Midbrain (tissue), 1 donor: Measurements from ENCODE around the gene ITGB7.
"Not testable (repeated sequence)": the region's sequence is repeated elsewhere in the genome, so short reads cannot be mapped to it uniquely, and the experiment has no call there.

Experiments
- DNase-seq: peaks from one replicate; lab custom pipeline; 2025; lab: John Stamatoyannopoulos, UW

Gene ITGB7

GRCh38 chr12:53178803-53179202, 28.2 kb downstream of the ITGB7 start:
- not testable (repeated sequence) for DNase-seq

GRCh38 chr12:53177447-53177846, 29.6 kb downstream of the ITGB7 start:
- DNase-seq: not testable (repeated sequence)

- no peak for DNase-seq
Measured at GRCh38 chr12:53176750-53177149, 30.3 kb downstream of the ITGB7 start.

DNA sequence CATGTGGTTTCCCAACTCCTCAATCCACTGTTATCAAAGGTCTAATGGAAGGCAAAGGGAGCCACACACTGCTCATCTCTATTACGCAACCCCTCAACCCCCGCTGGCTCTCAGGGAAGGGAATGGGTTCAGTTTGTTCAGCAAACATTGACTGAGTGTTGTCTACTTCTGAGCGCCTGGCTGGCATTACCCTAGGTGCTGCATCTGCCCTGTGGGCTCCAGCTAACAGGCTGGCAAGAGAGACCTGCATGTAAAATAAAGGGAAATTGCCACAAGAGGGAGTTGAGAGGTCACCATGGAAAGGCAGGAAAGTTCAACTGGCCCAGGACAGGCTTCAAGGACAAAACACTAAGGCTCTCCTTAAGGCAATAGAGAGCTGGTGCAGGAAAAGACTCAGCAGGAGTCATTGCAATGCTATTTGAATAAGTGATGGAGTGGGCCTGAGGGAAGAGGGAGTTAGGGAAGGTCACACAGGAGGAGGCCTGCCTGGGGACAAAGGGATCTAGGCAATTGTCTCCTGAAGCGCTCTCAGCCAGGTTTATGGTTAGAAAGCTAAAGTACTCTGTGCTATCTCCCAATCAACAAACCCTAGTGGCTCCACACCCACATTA, 32.1 kb downstream of the ITGB7 start:
- DNase-seq: no peak

GRCh38 chr12:53173085-53173715, 33.9 kb downstream of the ITGB7 start:
- no peak for DNase-seq

DNA sequence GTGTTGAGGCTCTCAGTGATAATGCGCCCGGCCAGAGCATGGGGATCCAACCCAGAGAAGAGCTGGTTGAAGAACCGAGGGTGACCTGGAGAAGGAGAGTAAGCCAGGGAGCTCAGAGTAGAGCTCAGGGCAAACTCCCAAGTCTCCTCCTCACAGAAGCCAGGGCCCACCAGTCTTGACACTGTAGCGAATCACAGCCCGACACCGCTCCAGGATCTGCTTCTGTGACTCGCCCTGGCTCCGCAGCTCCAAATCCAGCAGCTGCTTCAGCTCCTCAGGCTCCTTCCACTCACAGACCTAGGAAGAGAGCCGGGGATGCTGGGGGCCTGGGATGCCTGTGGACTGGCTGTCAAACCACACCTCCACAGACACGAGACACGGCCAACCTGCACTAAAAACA, 34.7 kb downstream of the ITGB7 start:
- no peak for DNase-seq

DNA sequence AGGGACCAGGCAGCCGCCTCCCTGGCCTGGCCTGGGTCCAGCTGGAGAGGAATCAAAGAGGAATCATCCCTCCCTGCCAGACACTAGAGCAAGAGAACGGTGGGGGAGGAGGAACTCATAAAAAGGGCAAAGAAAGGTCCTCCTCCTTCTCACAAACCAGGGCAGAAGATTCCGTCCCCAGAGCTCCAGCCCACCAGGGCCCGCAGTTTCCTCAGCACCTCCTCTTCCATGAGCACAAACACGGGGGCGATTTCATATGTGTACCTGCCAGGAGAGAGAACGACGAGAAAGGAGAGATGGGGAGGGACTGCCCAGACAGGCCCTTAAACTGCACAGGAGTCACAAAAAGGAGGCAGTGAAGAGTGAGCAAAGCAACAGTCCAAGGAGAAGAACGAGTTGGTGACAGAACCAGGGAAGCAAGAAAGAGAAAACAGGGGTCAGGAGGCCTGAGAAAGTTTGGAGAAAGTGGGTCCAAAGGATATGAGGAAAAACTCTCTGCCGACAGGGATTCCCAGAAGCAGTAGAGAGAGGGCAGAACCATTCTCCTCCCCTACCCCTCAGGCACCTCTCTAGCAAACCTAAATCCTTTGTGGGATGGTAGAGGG, 35.2 kb downstream of the ITGB7 start:
- no peak for DNase-seq

DNA sequence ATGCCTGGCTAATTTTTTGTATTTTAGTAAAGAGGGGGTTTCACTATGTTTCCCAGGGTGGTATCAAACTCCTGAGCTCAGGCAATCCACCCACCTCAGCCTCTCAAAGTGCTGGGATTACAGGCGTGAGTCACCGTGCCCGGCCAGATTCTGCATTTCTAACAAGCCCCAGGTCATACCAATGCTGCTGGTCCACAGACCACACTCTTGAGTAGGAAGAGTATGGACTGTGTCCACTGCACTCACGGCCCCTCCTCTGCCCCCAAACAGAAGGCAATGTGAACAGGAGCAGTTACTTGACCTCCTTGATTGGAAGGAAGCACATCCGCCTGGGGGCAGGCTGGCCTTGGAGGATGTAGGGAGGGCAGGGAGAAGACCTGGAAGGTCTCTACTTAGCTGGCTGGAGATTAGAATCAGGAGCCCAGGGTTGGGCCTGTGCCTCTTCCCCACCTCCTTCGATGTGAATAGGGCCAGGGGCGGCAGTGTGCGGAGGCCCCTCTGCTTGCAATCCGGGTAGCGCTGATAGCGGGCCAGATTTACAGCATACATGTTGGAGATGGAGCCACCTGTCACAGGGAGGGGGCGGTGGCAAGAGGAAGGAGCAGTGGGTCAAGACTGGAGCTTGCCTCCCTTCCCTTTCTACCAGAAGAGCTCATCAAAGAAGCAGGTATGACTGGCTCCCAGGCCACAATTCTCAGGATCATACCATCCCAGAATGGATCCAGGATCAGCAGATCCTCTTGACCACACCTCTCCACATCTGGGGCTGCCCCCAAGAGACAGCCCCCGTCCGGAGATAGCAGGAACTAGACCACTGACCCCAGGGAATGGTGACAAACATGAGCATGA, 36.0 kb downstream of the ITGB7 start:
- no peak for DNase-seq

DNA sequence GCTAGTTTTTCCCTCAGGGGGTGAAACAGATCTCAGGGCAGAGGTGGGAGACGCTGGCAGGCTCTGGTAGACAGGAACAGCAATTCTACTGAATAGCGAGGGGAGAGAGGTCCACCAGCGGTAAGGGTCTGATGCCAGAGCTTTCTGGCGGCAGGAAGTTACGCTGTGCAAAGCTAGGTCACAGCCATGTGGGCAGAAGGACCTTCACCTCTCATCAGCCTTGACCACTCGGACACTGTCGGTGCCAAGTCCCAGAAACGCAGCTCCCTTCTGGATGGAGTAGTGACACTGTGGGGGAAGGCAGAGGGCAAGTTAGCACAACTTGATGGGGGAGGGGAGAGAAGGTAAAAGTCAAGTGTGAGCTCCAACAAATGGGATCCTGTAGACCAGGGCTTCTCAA, 36.8 kb downstream of the ITGB7 start:
- no peak for DNase-seq

DNA sequence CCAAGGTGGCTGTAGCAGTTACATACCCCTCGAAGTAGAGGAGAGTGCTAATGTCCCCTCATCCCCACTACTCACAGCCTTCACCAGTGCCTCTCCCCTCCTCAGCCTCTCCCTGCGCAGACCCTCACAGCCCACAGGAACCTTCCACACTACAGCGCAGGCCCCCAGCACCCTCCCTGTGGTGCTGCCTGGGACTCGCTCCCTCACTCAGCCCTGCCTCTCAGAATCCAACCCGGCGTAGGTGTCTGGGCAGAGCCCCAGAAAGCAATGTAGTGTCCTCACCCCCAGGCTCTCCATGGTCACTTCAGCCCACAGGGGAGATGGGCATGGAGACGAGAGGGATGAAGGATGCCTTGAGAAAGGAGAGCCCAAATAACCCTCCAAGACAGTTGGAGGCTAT, 37.4 kb downstream of the ITGB7 start:
- no peak for DNase-seq

- no peak for DNase-seq
Measured at GRCh38 chr12:53166837-53167236, 40.2 kb downstream of the ITGB7 start.

- DNase-seq: not testable (repeated sequence)
Measured at GRCh38 chr12:53163008-53163407, 44.0 kb downstream of the ITGB7 start.

GRCh38 chr12:53161119-53161911, 45.7 kb downstream of the ITGB7 start:
- DNase-seq: no peak

DNA sequence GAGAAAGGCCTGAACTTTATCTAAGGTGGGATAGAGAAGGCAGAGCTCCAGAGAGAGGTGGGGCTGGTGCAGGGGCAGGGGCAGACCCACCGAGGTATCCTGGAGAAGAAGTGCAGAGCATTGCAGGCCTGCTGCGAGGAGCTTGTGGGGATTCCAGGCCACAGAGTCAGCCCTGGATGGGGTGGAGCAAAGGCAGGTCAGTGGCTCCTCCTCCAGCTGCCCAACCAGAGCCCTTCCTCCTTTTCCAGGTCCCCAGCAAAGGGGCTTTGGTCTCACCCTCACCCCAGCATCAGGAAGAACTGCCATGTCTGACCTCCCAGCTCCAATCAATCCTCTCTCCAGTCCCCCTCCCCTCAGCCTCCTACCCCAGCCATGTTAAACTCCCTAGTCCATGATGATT, 46.4 kb downstream of the ITGB7 start:
- DNase-seq: no peak

- no peak for DNase-seq
Measured at GRCh38 chr12:53160000-53160399, 47.1 kb downstream of the ITGB7 start.

- peak; percentile 72 for DNase-seq
Measured at GRCh38 chr12:53159195-53159839, 47.7 kb downstream of the ITGB7 start.

DNA sequence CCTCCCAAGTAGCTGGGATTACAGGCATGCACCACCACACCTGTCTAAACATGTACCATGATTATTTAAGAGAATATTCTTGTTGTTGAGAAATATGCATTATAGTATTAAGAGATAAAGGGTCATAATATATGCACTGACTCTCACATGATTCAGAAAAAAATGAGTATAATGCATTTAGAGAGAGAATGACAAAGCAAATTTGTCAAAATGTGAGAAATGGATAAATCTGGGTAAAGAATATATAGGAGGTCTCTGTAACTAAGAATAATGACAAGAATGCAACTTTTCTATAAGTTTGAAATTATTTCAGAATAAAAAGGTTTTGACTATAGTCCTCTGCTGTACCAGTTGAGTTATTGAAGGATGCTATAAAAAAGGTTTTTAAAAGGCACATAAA, 54.7 kb downstream of the ITGB7 start:
- no peak for DNase-seq

DNA sequence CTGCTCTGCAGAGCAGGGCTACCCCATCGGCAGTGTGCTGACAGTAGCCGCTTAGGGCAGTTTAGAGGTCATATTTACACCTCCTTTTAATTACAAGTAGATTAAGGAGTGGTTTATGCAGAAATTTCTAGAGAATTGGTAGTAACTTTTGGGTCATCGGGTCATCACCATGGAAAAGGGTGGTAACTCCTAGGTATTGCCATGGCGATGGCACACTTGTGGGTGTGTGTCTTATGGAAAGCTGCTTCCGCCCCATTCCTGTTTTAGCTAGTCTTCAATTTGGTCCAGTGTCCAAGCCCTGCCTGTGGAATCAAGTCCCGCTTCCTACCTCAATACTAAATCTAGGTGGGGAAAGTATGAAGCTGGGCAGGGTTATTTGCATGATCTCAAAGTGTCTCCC, 56.0 kb downstream of the ITGB7 start:
- DNase-seq: no peak

- DNase-seq: no peak
Measured at GRCh38 chr12:53147653-53148052, 59.4 kb downstream of the ITGB7 start.

DNA sequence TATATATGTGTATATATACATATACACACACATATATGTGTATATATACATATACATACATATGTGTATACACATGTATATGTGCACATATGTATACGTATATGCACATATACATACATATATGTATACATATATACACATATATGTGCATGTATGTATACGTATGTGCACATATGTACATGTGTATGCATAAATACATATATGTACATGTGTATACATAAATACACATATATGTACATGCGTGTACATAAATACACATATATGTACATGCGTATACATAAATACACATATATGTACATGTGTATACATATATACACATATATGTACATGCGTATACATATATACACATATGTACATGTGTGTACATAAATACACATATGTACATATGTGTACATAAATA, 59.9 kb downstream of the ITGB7 start:
- DNase-seq: no peak
